ENCODE data around the gene PLEKHG2.

The PLEKHG2 gene

GRCh38 chr19:39405958-39406655 is 6.4 kb upstream of the PLEKHG2 start:
- DNase-seq (ENCODE audit: low read depth) = peak; percentile 75

- DNase-seq (ENCODE audit: low read depth) = peak; percentile 72
These were observed 5.6 kb upstream of the PLEKHG2 start, which contains the start of gene ZFP36 for GRCh38 chr19:39406656-39407409. Gene ZFP36, plus strand, starts transcription at chr19:39406847. Its CDS starts 58 bp downstream, at chr19:39406905.

- no peak for DNase-seq (ENCODE audit: low read depth)
These were observed 5.1 kb upstream of the PLEKHG2 start for GRCh38 chr19:39407410-39407659.

GRCh38 chr19:39407660-39408391 is 4.6 kb upstream of the PLEKHG2 start:
- DNase-seq (ENCODE audit: low read depth) = no peak

- DNase-seq (ENCODE audit: low read depth) = no peak
These were observed 3.9 kb upstream of the PLEKHG2 start for GRCh38 chr19:39408392-39409207.

- peak; percentile 51 for DNase-seq (ENCODE audit: low read depth)
These were observed 3.1 kb upstream of the PLEKHG2 start for GRCh38 chr19:39409208-39410016.

GRCh38 chr19:39410017-39410830 is 2.2 kb upstream of the PLEKHG2 start:
- DNase-seq (ENCODE audit: low read depth) = no peak

- DNase-seq (ENCODE audit: low read depth) = no peak
These were observed 1.7 kb upstream of the PLEKHG2 start for GRCh38 chr19:39410831-39411080.

GRCh38 chr19:39411081-39411831 is 1.2 kb upstream of the PLEKHG2 start:
- DNase-seq (ENCODE audit: low read depth) = no peak

- DNase-seq (ENCODE audit: low read depth) = peak; percentile 80
These were observed 703 bp upstream of the PLEKHG2 start for GRCh38 chr19:39411832-39412099.

- DNase-seq (ENCODE audit: low read depth) = no peak
These were observed 400 bp downstream of the PLEKHG2 start for GRCh38 chr19:39412867-39413271.

- DNase-seq (ENCODE audit: low read depth) = no peak
These were observed 922 bp downstream of the PLEKHG2 start for GRCh38 chr19:39413272-39413910.

GRCh38 chr19:39413911-39414608 is 1.6 kb downstream of the PLEKHG2 start:
- no peak for DNase-seq (ENCODE audit: low read depth)

- DNase-seq (ENCODE audit: low read depth) = no peak
These were observed 2.9 kb downstream of the PLEKHG2 start for GRCh38 chr19:39415111-39416046.

GRCh38 chr19:39416152-39417120 is 4.0 kb downstream of the PLEKHG2 start:
- no peak for DNase-seq (ENCODE audit: low read depth)

- no peak for DNase-seq (ENCODE audit: low read depth)
These were observed 5.2 kb downstream of the PLEKHG2 start for GRCh38 chr19:39417463-39418181.

All from stimulated activated CD8-positive, alpha-beta memory T cell treated with anti-CD3 and anti-CD28 coated beads, Interleukin-7, amount 100 ng/mL, for 24 hours (primary cell).